GM19438 (cell line): Measurements from ENCODE around the gene MVB12B.

ENCODE experiments used
- ATAC-seq: cut with Tn5 transposase; IDR thresholded peaks from one replicate; pipeline ENCODE4 v1.9.1; 2021; ENCODE audit warnings: low read depth; ENCODE audit not compliant: unreplicated experiment

The MVB12B gene

GRCh38 chr9:126380447-126380846 lies 53.8 kb downstream of the MVB12B start:
- no peak for ATAC-seq

DNA sequence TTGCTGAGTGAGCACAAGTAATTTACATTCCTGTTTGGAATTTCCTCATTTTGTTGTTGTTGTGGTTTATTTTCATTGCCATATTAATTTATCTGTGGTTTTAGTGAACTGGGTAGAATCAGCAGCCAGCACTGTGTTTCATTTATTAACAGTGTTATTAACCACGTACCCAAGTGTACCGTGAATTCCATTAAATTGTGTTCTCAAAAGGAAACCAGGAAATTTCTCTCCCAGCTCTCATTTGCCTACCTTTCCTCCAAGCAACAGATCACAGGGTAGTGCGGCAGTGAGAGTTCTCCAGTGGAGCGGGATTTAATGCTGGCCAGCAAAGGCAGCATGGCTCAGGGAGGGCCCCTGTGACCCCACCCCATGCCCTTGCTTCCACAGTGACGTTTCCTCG lies 54.6 kb downstream of the MVB12B start:
- no peak for ATAC-seq

- ATAC-seq, result no peak
Observed at GRCh38 chr9:126383406-126384046, 56.9 kb downstream of the MVB12B start.

DNA sequence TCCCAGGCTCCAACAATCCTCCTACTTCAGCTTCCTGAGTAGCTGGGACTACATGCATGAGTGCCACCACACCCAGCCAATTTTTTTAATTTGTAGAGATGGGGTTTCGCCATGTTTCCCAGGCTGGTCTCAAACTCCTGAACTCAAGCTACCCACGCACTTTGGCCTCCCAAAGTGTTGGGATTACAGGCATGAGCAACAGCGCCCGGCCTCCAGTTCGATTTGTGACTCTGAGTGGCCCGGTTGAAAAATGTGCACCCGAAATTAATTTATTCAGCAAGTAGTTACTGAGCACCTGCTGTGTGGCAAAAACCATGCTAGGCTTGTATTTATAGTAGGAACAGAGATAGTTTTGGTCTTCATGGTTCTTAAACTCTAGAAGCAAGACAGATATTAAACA lies 58.3 kb downstream of the MVB12B start:
- no peak for ATAC-seq

DNA sequence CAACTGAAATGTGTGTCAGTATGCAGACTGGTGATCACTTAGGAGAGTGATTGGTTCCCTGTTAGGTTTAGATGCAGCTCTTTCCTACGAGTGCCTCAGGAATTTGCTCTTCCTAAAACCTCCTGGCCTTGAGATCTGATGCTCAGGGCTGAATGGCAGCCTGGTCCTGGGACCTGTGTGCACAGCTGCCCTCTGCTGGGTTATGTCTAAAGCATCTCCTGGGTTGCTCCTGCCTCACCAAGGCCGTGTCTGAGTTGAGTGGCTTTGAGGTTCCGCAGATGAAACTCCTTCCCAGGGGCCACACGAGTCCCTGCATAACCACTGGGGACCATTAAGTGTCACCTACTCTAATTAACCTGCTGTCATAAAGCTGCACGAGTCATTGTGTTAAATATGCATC lies 59.5 kb downstream of the MVB12B start:
- no peak for ATAC-seq

DNA sequence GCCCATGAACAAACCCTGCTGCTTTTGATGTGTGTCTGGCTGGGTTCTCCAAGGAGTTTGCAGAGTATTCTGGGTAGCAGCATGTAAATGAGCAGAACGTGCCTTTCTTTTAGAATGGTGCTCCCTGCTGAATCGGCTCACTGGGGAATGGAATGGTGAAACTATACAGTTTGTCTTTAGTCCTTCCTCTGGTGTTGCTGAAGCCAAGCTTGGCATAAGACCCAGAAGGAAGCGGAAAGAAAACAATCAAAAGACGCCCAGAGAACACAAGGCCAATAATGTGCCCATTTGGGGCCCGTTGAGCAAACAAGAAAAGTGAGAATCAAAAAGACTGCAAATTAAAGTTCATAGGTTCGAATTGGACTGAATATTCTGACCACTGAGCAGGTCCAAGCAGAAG lies 60.1 kb downstream of the MVB12B start:
- no peak for ATAC-seq

GRCh38 chr9:126388964-126389708 lies 62.5 kb downstream of the MVB12B start:
- ATAC-seq, result no peak

GRCh38 chr9:126389992-126390391 lies 63.4 kb downstream of the MVB12B start:
- ATAC-seq, result no peak

GRCh38 chr9:126390923-126391322 lies 64.3 kb downstream of the MVB12B start:
- no peak for ATAC-seq

DNA sequence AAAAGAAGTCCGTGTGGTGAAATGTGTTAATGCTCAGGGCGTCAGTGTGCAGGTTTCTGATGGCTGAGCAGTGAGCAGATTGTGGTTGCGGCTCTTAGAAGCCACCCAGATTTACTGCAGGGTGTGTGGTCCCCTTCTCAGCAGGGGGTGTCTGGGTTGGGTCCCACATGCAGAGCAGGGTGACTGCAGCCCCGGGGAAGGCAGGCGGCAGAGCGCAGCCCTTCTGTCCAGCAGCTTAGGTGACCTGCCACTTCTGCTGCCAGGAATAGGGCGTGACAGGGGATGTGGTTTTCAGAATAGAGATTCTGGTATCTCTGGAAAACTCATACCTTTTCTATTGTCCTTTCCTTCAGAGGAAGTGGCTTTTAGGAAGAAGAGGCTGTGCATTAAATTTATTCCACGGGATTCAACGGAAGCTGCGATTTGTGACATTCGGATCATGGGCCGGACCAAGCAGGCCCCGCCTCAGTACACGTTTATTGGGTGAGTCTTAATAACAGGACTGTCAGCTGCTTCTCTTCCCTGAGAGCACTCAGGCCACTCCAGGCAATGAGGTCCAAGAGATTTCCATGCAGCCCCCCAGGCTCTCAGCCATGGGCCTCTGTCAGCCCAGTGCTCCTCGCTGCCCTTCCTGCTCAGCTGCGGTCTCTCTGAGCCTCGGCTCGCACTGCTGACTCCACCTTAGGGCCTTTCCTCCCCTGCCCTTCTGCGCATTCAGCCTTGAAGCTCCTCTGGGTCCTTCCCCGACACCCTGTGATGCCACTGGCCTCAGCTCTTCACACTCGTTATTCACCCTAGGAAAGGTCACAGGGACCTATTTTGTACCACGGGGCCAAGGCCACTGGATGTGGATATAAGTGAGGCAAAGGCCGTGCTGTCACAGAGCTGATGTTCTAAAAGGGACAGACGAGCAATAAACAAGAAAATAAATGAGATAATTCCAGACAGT lies 65.4 kb downstream of the MVB12B start:
- ATAC-seq, result no peak

- no peak for ATAC-seq
Observed at GRCh38 chr9:126392662-126393371, 66.2 kb downstream of the MVB12B start.

DNA sequence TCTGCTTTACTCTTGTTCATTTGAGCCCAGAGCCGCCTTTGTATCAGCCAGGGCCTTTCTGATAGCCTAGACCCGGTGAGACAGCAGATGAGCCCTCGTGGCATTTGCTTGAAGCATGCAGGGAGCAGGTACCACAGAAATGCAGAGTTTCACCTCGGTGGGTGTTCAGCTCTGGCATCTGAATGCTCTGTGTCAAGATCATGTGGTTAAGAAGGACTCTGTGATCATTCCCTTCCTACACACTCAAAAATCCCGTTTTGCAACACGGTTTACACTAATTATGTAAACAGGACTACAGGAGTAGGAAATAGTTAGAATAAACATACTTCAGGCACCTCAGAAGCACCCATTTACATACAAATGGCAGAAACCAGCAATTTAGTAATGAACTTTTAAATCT lies 67.2 kb downstream of the MVB12B start:
- ATAC-seq, result no peak

- ATAC-seq, result no peak
Observed at GRCh38 chr9:126394802-126395201, 68.2 kb downstream of the MVB12B start.

- ATAC-seq, result no peak
Observed at GRCh38 chr9:126395439-126396212, 69.0 kb downstream of the MVB12B start.

GRCh38 chr9:126397056-126397455 lies 70.4 kb downstream of the MVB12B start:
- ATAC-seq, result peak; percentile 73

- ATAC-seq, result no peak
Observed at GRCh38 chr9:126398403-126399058, 71.9 kb downstream of the MVB12B start.

- no peak for ATAC-seq
Observed at GRCh38 chr9:126399251-126399650, 72.6 kb downstream of the MVB12B start.

DNA sequence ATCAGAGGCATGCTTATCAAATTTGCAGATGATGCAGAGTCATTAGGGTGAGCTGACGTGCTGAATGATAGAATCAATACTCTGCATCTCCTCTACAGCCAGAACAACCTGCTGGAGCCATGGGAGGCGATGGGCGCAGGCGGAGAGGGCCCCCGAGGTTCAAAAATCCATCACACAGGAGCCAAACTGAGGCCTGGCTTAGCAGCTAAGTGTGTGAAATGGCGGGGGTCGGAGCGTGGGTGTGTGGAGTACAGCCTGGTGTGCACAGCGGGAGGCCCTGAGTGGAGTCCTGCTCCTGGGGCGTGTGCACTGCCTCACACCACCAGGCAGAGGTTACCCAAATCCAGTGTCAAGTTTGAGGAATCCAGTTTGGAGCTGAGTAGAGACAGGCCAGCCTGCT lies 73.2 kb downstream of the MVB12B start:
- no peak for ATAC-seq

DNA sequence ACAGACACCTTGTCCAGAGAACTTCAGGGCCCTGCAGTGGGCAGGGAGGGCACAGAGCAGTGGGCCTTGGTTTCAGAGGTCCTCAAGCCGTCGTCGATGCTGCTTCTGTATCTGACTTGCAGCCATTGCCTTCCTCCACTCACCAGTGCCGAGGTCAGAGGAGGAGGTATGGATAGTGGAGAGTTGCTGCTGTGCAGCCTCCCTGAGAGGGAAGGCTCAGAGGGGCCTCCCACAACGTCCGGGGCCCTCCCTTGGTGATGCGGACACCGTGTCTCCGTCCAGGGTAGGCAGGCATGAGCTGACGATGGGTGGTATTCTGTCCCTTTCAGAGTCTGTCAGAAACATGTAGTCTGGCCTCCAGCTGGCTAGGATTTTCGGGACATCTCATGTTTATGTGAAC lies 73.9 kb downstream of the MVB12B start:
- no peak for ATAC-seq
